ENCODE results near the gene TSLP.

Gene TSLP

GRCh38 chr5:111071413-111071812 lies at the start of gene TSLP:
TSS of gene TSLP (plus strand) at chr5:111071713. CDS start at chr5:111071891, 178 bp downstream.
- no peak for DNase-seq (ENCODE audit: low spot score)

- no peak for DNase-seq (ENCODE audit: low spot score)
Measured at GRCh38 chr5:111022301-111022700, 49.2 kb upstream of the TSLP start.

GRCh38 chr5:111028865-111029264 lies 42.6 kb upstream of the TSLP start:
- DNase-seq (ENCODE audit: low spot score), result no peak

DNA sequence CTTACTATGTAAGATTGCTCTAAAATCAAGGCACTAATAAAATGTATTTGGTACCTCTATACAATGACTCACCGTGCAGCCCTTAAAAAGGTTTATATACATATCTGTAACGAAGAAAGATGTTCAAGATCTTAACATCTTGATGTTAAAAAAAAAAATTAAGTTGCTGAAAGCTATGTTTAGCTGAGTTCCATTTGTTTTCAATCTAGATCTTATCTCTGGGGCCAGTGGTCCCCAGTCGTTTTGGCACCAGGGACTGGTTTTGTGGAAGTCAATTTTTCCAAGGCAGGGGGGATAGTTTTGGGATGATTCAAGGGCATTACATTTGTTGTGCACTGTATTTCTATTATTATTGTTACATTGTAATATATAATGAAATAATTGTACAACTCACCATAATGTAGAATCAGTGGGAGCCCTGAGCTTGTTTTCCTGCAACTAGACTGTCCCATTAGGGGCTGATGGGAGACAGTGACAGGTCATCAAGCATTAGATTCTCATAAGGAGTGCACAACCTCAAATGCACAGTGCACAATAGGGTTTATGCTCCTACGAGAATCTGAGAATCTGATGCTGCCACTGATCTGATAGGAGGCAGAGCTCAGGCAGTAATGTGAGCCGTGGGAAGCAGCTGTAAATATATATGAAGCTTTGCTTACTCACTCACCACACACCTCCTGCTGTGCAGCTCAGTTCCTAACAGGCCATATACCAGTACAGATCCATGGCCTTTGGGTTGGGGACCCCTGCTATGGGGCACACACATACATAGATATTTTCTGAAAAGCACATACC lies 27.6 kb upstream of the TSLP start:
- DNase-seq (ENCODE audit: low spot score), result no peak

DNA sequence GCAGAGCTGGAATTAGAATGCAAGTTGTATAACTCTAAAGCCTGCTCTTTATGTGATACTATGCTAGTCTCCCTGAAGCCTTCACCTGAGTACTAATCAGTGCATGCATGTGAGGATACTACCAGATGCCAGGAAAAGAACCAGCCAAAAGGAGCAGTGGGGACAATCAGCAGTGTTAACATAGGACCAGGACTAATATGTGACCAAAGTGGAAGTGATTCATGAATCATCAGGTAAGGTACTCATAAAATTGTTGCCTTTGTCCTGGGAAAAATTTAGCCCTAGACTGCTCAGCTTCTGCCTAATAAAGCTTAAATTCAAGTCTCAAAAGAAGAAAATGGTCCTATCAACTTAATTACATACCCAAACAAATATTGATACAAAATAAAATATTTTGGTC lies 13.4 kb upstream of the TSLP start:
- no peak for DNase-seq (ENCODE audit: low spot score)

DNA sequence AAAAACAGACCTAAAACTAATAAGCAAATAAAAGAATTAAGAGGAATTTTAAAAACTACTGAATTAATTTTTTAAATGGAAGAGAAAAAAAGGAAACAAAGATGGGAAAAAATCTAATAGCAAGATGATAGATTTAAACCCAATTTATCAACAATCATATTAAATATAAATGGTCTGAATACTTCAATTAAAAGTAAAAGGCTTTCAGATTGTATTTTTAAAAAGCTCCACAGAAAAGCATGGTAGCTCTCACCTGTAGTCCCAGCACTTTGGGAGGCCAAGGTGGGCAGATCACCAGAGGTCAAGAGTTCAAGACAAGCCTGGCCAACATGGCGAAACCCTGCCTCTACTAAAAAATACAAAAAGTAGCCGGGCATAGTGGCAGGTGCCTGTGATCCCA lies 11.3 kb upstream of the TSLP start:
- no peak for DNase-seq (ENCODE audit: low spot score)

GRCh38 chr5:111061618-111062017 lies 9.9 kb upstream of the TSLP start:
- DNase-seq (ENCODE audit: low spot score), result no peak

- DNase-seq (ENCODE audit: low spot score), result peak; percentile 54
Measured at GRCh38 chr5:111063709-111064322, 7.7 kb upstream of the TSLP start.

DNA sequence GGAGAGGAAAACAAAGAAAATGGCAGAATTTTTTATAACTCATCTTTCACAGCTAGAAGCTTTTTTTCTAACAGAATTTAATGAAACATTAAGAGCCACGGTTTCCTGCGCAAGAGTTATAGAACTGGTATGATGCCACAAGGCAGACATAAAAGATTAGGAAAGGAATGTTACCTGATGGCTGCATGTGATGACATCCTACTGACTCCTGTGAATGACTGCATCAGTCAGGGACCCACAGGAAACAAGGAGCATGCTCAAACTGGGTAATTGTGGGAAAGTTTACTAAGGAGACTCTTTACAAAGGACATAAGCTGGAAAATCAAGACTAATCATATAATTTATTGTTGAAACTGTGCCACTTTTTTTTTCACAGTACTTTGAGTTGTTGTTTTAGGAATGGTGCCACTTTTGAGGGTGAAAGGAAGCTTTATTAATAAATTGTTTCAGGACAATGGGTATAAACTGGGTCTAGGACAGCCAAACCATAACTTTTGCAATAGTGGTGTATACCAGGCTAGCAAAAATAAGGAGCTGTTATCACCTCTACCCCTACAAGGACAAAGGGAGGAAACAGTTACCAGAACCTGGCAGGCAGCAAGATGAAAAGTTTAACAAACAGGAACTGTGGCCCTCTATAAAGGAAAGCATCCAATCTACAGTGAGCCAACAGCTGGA lies 5.1 kb upstream of the TSLP start:
- DNase-seq (ENCODE audit: low spot score), result no peak

GRCh38 chr5:111068213-111068612 lies 3.3 kb upstream of the TSLP start:
- no peak for DNase-seq (ENCODE audit: low spot score)

DNA sequence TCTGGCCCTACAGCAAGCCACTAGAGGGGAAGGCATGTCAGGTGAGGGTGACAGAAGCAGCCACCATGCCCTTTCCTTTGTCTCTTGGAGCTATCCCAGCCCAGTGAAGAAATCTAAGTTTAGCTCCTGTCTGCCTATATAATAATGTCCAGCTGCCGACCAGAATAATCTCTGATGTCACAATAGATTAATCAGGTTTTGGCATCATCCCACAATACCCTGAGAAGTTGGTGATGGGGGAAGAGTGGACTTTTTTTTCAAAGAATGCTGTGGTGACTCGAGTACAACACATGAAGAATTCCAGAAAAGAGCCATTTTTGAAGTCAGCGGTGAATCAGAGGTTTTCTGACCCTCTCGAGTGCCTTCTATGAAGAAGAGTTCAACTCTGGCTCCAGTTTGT lies 1.7 kb upstream of the TSLP start:
- no peak for DNase-seq (ENCODE audit: low spot score)

DNA sequence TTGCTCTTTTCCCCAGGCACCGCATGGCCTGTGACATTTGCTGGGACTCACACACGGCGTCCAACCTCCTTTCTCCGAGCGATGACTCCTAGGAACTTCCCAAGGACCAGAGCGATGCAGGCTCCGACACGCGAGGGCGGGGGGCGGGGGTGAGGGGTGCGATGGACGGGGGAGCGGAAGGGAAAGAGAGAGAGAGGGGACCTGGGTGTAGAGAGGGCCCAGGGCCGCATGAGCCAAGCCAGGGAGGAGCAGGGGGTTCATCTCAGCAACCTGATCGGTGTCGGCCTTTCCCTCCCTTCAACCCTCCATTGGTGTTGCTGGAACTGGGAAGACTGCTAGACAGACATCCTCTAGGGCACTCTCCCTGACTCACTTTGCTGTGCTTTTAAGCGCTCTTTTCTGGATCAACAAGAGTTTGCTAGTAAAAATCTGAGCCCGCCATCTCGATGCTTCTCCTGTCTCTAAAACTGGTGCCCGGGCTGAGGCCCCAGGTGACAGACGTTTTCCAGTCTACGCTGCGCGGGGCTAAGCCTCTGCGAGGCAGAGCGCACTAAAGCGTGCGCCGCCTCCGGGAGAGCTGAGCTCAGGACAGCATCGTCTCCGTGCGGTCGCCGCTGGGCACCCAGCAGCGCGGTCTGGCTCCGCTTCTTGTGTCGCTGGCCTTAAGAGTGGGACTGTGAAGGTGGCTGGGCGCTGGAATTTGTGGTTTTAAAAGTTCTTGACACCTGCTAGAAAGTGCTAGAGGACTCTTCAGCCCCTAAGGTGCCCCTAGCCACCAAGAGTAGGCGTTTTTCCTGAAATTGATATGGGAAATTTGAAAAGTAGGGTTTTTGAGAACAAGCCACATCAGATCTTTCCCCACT lies 1.0 kb upstream of the TSLP start:
- DNase-seq (ENCODE audit: low spot score), result no peak

DNA sequence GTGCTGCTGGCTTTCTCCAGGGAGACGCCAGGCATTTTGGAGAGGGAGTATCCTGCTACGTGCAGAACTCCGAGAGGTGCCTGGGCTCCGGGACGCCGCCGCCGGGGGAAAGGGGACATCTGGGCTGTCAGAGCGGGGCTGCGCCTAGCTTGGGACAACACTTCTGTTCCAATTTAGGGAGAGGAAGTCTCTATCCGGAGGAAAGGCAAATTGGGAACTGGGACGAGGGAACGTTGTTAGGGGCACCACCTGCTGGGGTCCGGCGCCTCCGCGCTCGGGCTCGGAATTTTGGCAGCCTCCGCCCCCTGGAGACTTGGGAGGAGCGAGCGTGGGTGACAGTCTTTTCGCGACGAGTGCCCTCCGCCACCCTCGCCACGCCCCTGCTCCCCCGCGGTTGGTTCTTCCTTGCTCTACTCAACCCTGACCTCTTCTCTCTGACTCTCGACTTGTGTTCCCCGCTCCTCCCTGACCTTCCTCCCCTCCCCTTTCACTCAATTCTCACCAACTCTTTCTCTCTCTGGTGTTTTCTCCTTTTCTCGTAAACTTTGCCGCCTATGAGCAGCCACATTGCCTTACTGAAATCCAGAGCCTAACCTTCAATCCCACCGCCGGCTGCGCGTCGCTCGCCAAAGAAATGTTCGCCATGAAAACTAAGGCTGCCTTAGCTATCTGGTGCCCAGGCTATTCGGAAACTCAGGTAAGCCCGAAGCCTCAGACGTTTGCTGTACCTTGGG lies 1.6 kb downstream of the TSLP start:
- DNase-seq (ENCODE audit: low spot score), result peak; percentile 20

DNA sequence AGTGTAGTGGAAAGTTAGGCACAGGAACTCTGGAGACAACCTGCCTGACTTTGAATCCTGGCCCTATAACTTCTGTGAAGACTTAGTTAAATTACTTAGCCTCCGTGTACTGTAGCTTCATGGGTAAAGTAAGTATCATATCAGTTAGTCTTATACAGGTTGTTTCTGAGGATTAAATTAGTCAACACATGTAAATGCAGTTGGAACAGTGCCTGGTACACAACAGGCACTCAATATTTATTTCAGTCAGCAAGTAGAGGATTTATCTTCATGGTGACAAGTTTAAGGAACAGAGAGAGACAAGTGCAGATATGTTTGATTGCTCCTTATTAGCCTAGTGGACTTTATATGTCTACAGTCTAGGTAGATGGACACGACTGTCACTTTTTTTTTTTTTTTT lies 2.7 kb downstream of the TSLP start:
- DNase-seq (ENCODE audit: low spot score), result no peak

GRCh38 chr5:111075520-111075919 lies 4.0 kb downstream of the TSLP start:
- no peak for DNase-seq (ENCODE audit: low spot score)

DNA sequence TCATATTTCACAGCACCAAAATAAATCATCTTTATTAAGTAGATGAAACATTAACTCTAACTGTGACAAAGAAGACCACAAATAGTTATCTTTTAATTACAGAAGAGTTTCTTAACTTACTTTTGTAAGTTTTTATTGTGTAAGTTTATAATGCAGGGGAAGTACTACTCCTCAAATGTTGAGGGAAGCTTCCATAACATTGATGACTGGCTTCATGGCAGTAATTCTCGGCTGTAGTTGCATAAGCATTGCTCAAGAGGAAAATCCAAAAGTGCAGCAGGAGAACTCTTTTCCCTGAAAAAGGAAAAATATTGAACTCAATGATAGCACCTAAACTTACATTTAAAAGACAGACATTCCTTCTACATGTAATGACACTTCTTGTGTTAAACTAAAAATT lies 4.6 kb downstream of the TSLP start:
- DNase-seq (ENCODE audit: low spot score), result no peak

GRCh38 chr5:111077678-111078077 lies 6.2 kb downstream of the TSLP start:
- DNase-seq (ENCODE audit: low spot score), result no peak

DNA sequence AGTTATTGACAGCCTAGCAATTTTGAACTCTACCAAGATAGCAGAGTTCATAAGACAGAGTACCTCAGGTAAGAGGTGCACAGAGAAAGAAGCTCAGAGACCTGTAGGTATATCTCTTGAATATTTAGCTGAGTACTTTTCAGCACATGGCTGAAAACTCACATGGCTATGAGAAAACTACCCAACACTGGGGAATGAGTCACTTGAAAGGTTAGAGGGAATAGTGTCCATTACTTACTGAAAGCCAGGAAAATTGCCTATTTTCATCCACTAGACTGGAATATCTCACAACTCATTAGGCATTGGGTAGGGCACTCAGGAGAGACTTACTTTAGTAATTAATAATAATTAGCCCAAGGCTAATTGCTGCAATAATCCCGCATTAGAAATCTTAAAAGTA lies 8.3 kb downstream of the TSLP start:
- DNase-seq (ENCODE audit: low spot score), result no peak

DNA sequence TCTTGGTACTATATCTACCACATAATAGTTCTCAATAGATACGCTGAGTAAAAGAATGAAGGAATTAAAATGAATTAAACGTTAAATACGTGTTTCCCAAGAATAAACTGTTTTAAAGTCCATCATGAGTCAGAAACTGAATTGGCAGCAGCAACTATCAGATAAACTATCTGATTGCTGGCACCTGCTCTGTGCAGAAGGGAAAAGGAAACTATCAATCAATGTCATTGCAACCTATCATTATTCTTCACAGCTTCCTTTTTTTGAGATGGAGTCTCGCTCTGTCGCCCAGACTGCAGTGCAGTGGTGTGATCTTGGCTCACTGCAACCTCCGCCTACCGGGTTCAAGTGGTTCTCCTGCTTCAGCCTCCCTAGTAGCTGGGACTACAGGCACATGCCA lies 11.8 kb downstream of the TSLP start:
- DNase-seq (ENCODE audit: low spot score), result peak; percentile 59

- peak; percentile 94 for DNase-seq (ENCODE audit: low spot score)
Measured at GRCh38 chr5:111092062-111092853, 20.7 kb downstream of the TSLP start, which contains the start of gene WDR36. TSS of gene WDR36 (plus strand) at chr5:111092348. CDS start at chr5:111092457, 109 bp downstream.

DNA sequence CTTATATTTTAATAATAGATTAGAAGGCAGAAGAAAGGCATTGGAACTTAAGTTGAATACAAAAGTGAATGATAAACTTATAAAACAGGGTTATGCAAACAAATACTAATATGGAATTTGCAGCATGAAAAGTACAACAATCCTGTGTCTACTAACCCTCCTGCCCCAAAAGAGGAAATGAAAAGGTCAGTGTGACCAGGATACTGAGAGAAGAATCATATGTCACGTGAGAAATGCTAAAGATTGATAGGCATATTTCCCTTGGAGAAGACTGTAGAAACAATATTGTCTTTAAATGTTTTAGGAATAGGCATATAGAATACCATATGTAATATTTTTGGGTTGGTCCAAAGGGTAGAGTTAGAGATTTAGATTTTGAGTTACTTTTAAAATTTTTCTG lies 24.5 kb downstream of the TSLP start:
- no peak for DNase-seq (ENCODE audit: low spot score)
